BE2C (cell line): ENCODE results near the gene GGNBP2.

Source experiments
- DNase-seq: peaks from one replicate; pipeline ENCODE4 v3.0.0-alpha.2; 2020
- H3K27me3 ChIP-seq: fragments of 250-450 bp; sonication (Bioruptor Pico); 2 replicates; pipeline ENCODE4 v1.5.1; 2020; ENCODE audit warnings: mild to moderate bottlenecking
- H3K36me3 ChIP-seq: fragments of 250-450 bp; sonication (Bioruptor Pico); 2 replicates; pipeline ENCODE4 v1.5.1; 2020; ENCODE audit warnings: mild to moderate bottlenecking
- H3K4me1 ChIP-seq: fragments of 250-450 bp; sonication (Bioruptor Pico); 2 replicates; pipeline ENCODE4 v1.5.1; 2020
- H3K4me3 ChIP-seq: 2 replicates; pipeline ENCODE4 v1.5.1; 2011; ENCODE audit warnings: low read depth, low read length
- H3K9me3 ChIP-seq: fragments of 250-450 bp; sonication (Bioruptor Pico); 2 replicates; pipeline ENCODE4 v1.5.1; 2020
- CTCF ChIP-seq: IDR thresholded peaks from 2 replicates; pipeline ENCODE4 v1.5.1; 2012; ENCODE audit warnings: mild to moderate bottlenecking, low read depth, low read length

The GGNBP2 gene

GRCh38 chr17:36593656-36594316 is 49.1 kb downstream of the GGNBP2 start:
- H3K4me3 ChIP-seq = no peak overlapping the region
- DNase-seq = no peak
- TF ChIP-seq CTCF = no peak
- H3K4me1 ChIP-seq = no peaks in the 10 kb centered on the region
- no peaks in the 10 kb centered on the region for H3K27me3 ChIP-seq
- H3K36me3 ChIP-seq = peaks cover 5% of the 10 kb centered on the region
- no peaks in the 10 kb centered on the region for H3K9me3 ChIP-seq

DNA sequence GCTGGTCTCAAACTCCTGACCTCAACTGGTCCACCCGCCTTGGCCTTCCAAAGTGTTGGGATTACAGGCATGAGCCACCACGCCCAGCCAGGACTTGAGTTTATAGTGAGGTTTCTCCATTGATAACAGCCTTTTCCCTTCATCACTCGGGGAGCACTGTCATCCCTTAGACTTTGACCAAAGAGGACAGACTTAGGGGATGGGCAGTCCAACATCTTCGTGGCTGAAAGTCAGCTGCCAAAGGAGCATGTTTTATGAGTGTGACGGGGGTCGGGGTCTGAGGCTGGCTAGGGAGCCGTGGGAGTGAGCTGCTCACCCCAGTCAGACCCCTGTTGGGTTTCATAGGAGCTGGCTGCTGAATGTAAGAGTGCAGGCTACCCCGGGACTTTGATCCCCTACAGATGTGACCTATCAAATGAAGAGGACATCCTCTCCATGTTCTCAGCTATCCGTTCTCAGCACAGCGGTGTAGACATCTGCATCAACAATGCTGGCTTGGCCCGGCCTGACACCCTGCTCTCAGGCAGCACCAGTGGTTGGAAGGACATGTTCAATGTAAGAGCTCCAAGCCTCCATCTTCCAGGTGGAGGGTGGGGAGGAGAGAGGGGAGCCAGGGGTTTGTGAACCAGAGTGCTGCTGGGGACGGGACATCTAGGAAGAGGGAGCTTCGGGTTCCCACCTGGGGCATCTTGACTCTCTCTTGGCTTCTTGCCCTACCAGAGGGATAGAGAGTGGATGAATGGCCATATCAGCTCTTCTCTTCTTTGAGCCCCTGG is 50.1 kb downstream of the GGNBP2 start:
- H3K9me3 ChIP-seq = no peaks in the 10 kb centered on the region
- H3K4me1 ChIP-seq = no peaks in the 10 kb centered on the region
- no peak for TF ChIP-seq CTCF
- no peak for DNase-seq
- H3K36me3 ChIP-seq = peaks cover 2% of the 10 kb centered on the region; the same call in 1 of the 2 replicates
- no peaks in the 10 kb centered on the region for H3K27me3 ChIP-seq
- H3K4me3 ChIP-seq = no peak overlapping the region

- TF ChIP-seq CTCF = no peak
- Histone ChIP-seq H3K9me3 (no peaks in the 10 kb centered on the region), H3K36me3 (0 out of 2 replicates have a peak, but pooled peaks cover 2% of the 10 kb centered on the region), H3K4me1 (no peaks in the 10 kb centered on the region), H3K4me3 (no peak overlapping the region), H3K27me3 (no peaks in the 10 kb centered on the region)
- no peak for DNase-seq
Measured at GRCh38 chr17:36597226-36597625, 52.5 kb downstream of the GGNBP2 start.

GRCh38 chr17:36597866-36598777 is 53.4 kb downstream of the GGNBP2 start:
- no peak for TF ChIP-seq CTCF
- no peaks in the 10 kb centered on the region for H3K4me1 ChIP-seq
- H3K36me3 ChIP-seq = 0 out of 2 replicates have a peak, but pooled peaks cover 2% of the 10 kb centered on the region
- H3K4me3 ChIP-seq = no peak overlapping the region
- no peaks in the 10 kb centered on the region for H3K27me3 ChIP-seq
- no peak for DNase-seq
- no peaks in the 10 kb centered on the region for H3K9me3 ChIP-seq

DNA sequence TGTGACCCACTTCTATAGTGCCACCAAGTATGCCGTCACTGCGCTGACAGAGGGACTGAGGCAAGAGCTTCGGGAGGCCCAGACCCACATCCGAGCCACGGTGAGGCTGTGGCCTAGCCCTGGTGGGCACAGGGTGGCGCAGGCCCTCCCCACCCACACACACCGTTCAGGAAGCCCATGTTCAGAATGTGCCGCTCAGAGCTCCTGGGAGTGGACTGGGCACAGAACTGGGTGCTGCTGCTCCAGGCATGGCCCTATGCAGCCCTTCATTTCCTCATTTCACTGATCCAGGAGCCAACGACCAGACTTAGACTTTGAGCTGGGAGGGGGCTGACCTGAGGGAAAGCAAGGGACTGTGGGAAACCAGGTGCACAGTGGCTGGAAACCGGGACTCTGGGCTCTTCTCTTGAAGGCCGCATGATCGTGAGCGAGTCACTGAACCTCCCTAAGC is 54.3 kb downstream of the GGNBP2 start:
- Histone ChIP-seq H3K4me1 (no peaks in the 10 kb centered on the region), H3K27me3 (no peaks in the 10 kb centered on the region), H3K4me3 (no peak overlapping the region), H3K9me3 (no peaks in the 10 kb centered on the region), H3K36me3 (0 out of 2 replicates have a peak, but pooled peaks cover 2% of the 10 kb centered on the region)
- no peak for TF ChIP-seq CTCF
- no peak for DNase-seq
